GM12874 (cell line): ENCODE measurements around the gene SCYGR5.

Experiments used
- CTCF ChIP-seq: IDR thresholded peaks from 2 replicates; pipeline ENCODE4 v1.5.1; 2011; ENCODE audit warnings: low read depth, mild to moderate bottlenecking, control low read depth, low read length, moderate library complexity; ENCODE audit not compliant: insufficient read depth

Gene SCYGR5

GRCh38 chr2:227657199-227657845 is 9.3 kb upstream of the SCYGR5 start:
- TF ChIP-seq CTCF = no peak

- no peak for TF ChIP-seq CTCF
These were observed 5.5 kb upstream of the SCYGR5 start for GRCh38 chr2:227661025-227661649.

GRCh38 chr2:227661827-227662226 is 4.8 kb upstream of the SCYGR5 start:
- no peak for TF ChIP-seq CTCF

- no peak for TF ChIP-seq CTCF
These were observed 1.2 kb upstream of the SCYGR5 start for GRCh38 chr2:227665189-227665940.

GRCh38 chr2:227671170-227671905 is 4.7 kb downstream of the SCYGR5 start:
- TF ChIP-seq CTCF = no peak

- TF ChIP-seq CTCF = no peak
These were observed 7.9 kb downstream of the SCYGR5 start for GRCh38 chr2:227674485-227674884.

- no peak for TF ChIP-seq CTCF
These were observed 11.3 kb downstream of the SCYGR5 start for GRCh38 chr2:227677928-227678327.
